Progenitor cell of endocrine pancreas (in vitro differentiated cells): ENCODE results near the gene MAP4K4. TPM values are rescaled to one million over a fixed set of nuclear protein-coding genes. Genes with fewer than 3 reads are reported as not detected.

Experiments used
- DNase-seq: peaks from one replicate; pipeline ENCODE4 v3.0.0; 2021; ENCODE audit warnings: low spot score; ENCODE audit not compliant: unreplicated experiment
- H3K27ac Mint-ChIP-seq: 2 replicates; pipeline ENCODE4 v1.8.0; 2021; ENCODE audit warnings: mild to moderate bottlenecking, moderate library complexity, mixed read lengths
- H3K27me3 Mint-ChIP-seq: 2 replicates; pipeline ENCODE4 v1.8.0; 2021; ENCODE audit warnings: mixed read lengths
- H3K36me3 Mint-ChIP-seq: 2 replicates; pipeline ENCODE4 v1.8.0; 2022; ENCODE audit warnings: mixed read lengths; ENCODE audit not compliant: insufficient read depth
- H3K4me1 Mint-ChIP-seq: 2 replicates; pipeline ENCODE4 v1.8.0; 2021; ENCODE audit warnings: low read depth, mixed read lengths
- H3K4me3 Mint-ChIP-seq: 2 replicates; pipeline ENCODE4 v1.8.0; 2021; ENCODE audit warnings: low read depth, mild to moderate bottlenecking, moderate library complexity, mixed read lengths
- H3K9me3 Mint-ChIP-seq: 2 replicates; pipeline ENCODE4 v1.8.0; 2021; ENCODE audit warnings: low read depth, mixed read lengths
- total RNA-seq: library from RNA; stranded (reverse); gene quantifications from 2 replicates; pipeline ENCODE4 v1.2.1, GENCODE V29; 2021
- TF ChIP-seq, protein P1 (sequence below): fragments of 200-600 bp; sonication (generic); IDR thresholded peaks from one replicate; pipeline ENCODE4 v1.5.0; 2021; ENCODE audit warnings: antibody characterized with exemption, mild to moderate bottlenecking; ENCODE audit not compliant: unreplicated experiment

The MAP4K4 gene
- total RNA-seq, 1 donor from 2014 or later, result 171 TPM

DNA sequence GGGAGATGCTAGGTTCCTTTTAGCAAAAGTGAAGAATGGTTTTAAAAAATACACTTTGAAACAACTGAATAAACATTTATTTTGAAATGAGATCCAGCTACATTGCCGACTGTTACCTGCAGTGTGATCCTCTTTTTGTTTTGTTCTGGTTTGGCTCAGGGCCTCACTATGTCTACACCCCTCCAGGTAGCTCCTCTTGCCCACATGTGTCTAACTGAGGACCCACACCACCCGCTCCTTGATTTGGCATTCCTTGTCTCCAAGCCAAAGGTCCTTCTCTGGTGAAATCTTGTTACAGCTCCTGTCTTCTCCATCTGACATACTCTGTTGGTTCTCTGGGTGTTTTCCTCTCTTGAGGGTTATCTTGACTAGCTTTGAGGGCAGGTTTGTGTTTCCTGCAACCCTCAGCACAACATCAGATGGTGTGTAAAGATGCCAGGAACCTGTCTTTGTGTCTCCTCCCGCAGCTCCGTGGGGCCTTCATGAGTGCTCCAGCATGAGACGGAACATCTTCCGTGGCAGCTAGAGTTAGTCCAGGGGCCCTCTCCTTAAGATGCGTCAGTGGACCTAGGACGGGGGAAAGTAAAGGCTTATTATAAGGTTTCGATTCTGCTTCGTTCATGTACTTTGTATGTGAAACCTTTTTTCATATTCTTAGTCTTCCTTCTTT, 32.1 kb downstream of the MAP4K4 start:
- TF ChIP-seq, protein P1, sequence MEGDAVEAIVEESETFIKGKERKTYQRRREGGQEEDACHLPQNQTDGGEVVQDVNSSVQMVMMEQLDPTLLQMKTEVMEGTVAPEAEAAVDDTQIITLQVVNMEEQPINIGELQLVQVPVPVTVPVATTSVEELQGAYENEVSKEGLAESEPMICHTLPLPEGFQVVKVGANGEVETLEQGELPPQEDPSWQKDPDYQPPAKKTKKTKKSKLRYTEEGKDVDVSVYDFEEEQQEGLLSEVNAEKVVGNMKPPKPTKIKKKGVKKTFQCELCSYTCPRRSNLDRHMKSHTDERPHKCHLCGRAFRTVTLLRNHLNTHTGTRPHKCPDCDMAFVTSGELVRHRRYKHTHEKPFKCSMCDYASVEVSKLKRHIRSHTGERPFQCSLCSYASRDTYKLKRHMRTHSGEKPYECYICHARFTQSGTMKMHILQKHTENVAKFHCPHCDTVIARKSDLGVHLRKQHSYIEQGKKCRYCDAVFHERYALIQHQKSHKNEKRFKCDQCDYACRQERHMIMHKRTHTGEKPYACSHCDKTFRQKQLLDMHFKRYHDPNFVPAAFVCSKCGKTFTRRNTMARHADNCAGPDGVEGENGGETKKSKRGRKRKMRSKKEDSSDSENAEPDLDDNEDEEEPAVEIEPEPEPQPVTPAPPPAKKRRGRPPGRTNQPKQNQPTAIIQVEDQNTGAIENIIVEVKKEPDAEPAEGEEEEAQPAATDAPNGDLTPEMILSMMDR, result no peak
- peaks cover 1% of the 10 kb centered on the region for H3K36me3 Mint-ChIP-seq
- no peaks in the 10 kb centered on the region for H3K27me3 Mint-ChIP-seq
- H3K4me1 Mint-ChIP-seq, result peaks cover 22% of the 10 kb centered on the region
- DNase-seq, result no peak
- H3K9me3 Mint-ChIP-seq, result no peaks in the 10 kb centered on the region
- H3K4me3 Mint-ChIP-seq, result no peak overlapping the region
- H3K27ac Mint-ChIP-seq, result no peak overlapping the region

DNA sequence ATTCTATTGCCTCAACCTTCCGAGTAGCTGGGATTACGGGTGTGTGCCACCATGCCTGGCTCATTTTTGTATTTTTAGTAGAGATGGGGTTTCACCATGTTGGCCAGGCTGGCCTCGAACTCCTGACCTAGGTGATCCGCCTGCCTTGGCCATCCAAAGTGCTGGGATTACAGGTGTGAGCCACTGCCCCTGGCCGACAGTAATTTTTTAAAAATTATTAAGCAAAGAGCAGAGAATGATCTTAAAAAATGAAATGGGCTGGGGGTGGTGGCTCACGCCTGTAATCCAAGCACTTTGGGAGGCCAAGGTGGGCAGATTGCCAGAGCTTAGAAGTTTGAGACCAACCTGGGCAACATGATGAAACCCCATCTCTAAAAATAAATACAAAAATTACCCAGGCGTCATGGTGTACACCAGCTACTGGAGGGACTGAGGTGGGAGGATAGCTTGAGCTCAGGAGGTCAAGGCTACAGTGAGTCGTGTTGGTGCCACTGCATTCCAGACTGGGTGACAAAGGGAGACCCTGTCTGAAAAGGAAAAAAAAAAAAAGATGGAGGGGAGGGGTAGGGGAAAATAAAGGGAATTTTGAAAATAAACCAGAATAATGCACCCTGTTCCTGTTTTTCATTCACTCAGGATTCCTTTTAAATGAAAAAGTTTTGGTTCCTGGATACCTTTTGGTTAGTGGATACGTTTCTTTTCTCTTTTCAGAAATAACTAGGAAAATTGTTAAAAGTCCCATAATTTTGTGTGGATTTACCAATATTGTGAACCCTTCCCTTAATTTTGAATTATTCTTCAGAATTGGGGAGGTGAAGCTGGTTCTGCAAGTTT, 33.9 kb downstream of the MAP4K4 start:
- Mint-ChIP-seq H3K4me3 (no peak overlapping the region), H3K4me1 (peaks cover 38% of the 10 kb centered on the region), H3K9me3 (no peaks in the 10 kb centered on the region), H3K27ac (no peak overlapping the region), H3K36me3 (peaks cover 1% of the 10 kb centered on the region), H3K27me3 (no peaks in the 10 kb centered on the region)
- TF ChIP-seq, protein P1, result no peak
- no peak for DNase-seq

DNA sequence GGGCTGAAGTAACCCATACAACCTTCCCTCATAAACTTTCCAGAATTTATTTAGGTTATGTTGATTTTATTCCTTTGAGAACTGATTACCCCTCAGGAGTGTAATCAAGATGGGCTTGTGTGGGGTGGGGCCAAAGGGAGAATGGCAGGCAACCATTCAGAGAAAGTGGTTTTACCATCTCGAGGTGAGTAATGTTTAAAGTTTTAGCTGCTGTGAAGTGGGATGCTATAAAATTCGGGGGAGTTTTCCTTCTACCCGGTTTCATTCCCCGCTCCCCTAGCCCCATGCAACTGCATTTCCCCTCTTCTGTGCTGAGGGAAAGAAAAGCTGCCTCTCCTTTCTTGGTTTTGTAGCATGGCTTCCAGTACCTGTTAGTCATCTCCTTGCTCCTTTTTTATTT, 34.7 kb downstream of the MAP4K4 start:
- no peak for DNase-seq
- H3K27ac Mint-ChIP-seq, result no peak overlapping the region
- no peak overlapping the region for H3K4me3 Mint-ChIP-seq
- peaks cover 45% of the 10 kb centered on the region for H3K4me1 Mint-ChIP-seq
- peaks cover 1% of the 10 kb centered on the region for H3K36me3 Mint-ChIP-seq
- no peaks in the 10 kb centered on the region for H3K9me3 Mint-ChIP-seq
- TF ChIP-seq, protein P1, result no peak
- no peaks in the 10 kb centered on the region for H3K27me3 Mint-ChIP-seq

DNA sequence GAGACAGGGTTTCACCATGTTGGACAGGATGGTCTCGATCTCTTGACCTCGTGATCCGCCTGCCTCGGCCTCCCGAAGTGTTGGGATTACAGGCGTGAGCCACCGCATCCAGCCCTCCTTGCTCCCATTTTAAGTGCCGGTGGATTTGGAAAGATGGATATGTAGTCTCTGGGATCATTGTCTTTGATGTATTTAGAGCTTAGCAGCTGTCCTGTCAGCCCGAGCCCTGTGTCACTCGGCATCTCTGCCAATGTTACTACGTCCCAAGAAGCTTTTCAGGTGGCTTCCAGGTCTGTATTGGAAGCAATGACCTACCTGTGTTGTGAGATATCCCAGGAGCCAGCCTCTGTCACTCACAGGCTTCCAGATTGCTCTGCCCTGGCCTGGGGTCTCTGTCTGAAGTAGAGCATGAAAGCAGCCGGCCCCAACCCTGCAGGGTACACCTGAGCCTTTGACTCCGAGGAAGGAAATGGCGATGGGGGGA, 35.3 kb downstream of the MAP4K4 start:
- Mint-ChIP-seq H3K27me3 (no peaks in the 10 kb centered on the region), H3K9me3 (no peaks in the 10 kb centered on the region), H3K36me3 (peaks cover 1% of the 10 kb centered on the region), H3K27ac (no peak overlapping the region), H3K4me1 (peaks cover 50% of the 10 kb centered on the region), H3K4me3 (no peak overlapping the region)
- TF ChIP-seq, protein P1, result no peak
- DNase-seq, result no peak

DNA sequence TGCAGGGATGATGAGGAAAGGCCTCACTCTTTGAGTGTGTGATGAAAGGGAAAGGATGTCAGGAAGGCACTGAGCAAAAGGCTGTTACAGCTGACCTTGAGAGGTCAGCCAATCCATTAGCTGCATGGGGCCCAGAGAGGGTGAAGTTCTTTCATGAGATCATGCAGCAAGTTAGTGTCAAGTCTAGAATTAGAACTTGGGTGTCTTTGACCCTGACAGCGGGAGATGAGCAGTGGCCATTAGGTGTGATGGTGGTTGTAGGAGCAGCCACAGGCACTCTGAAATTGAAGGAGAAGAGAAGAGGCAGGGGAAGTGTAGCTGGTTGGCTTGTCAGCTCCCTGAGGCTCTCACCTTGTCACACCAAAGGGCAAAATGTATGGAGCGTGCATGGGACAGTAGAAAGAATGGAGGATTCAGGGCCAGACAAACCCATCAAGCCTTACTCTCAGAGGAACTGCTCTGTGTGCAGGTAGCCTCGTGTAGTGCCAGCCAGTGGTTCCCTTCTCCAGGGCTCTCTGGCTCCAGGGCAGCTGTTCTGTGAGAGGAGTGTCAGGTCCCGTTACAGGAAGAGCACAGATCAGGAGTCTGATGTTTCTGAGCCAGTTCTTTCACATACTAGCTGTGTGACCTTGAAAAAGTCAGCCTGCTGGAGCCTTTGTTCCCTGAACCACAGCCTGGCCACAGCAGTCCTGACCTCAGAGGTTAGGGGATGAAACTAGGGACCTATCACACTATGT, 35.9 kb downstream of the MAP4K4 start:
- Mint-ChIP-seq H3K9me3 (no peaks in the 10 kb centered on the region), H3K27me3 (no peaks in the 10 kb centered on the region), H3K36me3 (peaks cover 1% of the 10 kb centered on the region), H3K4me1 (peaks cover 55% of the 10 kb centered on the region), H3K27ac (peak overlapping the region; percentile 18), H3K4me3 (no peak overlapping the region)
- no peak for DNase-seq
- TF ChIP-seq, protein P1, result no peak
